Heart right ventricle (tissue), 16 donors: ENCODE data around the gene CYP2A7. TPM values are rescaled to one million over a fixed set of nuclear protein-coding genes. Genes with fewer than 3 reads are reported as not detected.
"Not testable (repeated sequence)": the region's sequence is repeated elsewhere in the genome, so short reads cannot be mapped to it uniquely, and the experiment has no call there.

Experiments used
- ATAC-seq, 8 donors: fragments of 200-7000 bp; cut with Tn5 transposase; one replicate each; pipeline ENCODE4 v1.9.1; 2020; ENCODE audit warnings: mild to moderate bottlenecking in 8 of 8, moderate library complexity in 8 of 8, moderate number of reproducible peaks in 1 of 8
- DNase-seq, 2 donors: peaks; one replicate each; pipeline ENCODE4 v3.0.0-alpha.2; 2020
- H3K27ac ChIP-seq, 10 donors: fragments of 200-600 bp; sonication (generic) in 2 of 10; one replicate each; pipeline versions ENCODE4 v1.5.0 to v1.8.0; 2020 to 2022; ENCODE audit warnings: mild to moderate bottlenecking in 3 of 10
- H3K27me3 ChIP-seq, 7 donors: fragments of 200-600 bp; one replicate each; pipeline ENCODE4 v1.8.0; 2021 to 2022; ENCODE audit warnings: mild to moderate bottlenecking in 2 of 7
- H3K36me3 ChIP-seq, 9 donors: fragments of 200-600 bp; sonication (generic) in 1 of 9; one replicate each; pipeline versions ENCODE4 v1.5.0 to v1.8.0; 2020 to 2022; ENCODE audit warnings: mild to moderate bottlenecking in 2 of 9
- H3K4me1 ChIP-seq, 9 donors: fragments of 200-600 bp; sonication (generic) in 1 of 9; one replicate each; pipeline versions ENCODE4 v1.5.0 to v1.8.0; 2020 to 2022; ENCODE audit warnings: mild to moderate bottlenecking in 4 of 9
- H3K4me3 ChIP-seq, 10 donors: fragments of 200-600 bp; sonication (generic) in 2 of 10; one replicate each; pipeline versions ENCODE4 v1.5.0 to v1.8.0; 2020 to 2022; ENCODE audit warnings: mild to moderate bottlenecking in 7 of 10, moderate library complexity in 2 of 10
- H3K9me3 ChIP-seq, 11 donors: fragments of 200-600 bp in 10 of 11; sonication (generic) in 2 of 11; one replicate each; pipeline versions ENCODE4 v1.5.0 to v1.8.0; 2013 to 2022; ENCODE audit warnings: mild to moderate bottlenecking in 2 of 11, control low read depth in 1 of 11, moderate library complexity in 1 of 11
- CTCF ChIP-seq, 9 donors: fragments of 200-600 bp; sonication (generic) in 2 of 9; IDR thresholded peaks; one replicate each; pipeline versions ENCODE4 v1.5.0 to v1.8.0; 2021 to 2022; ENCODE audit warnings: antibody characterized with exemption in 9 of 9, mild to moderate bottlenecking in 5 of 9, moderate library complexity in 1 of 9
- WGBS, 2 donors: extraction: QIAGEN DNeasy Blood & Tissue Kit; methylation state at CpG; one replicate each; pipeline ENCODE4 v1.1.7; 2013; ENCODE audit warnings: inconsistent platforms in 1 of 2; 5-methylcytosine and 5-hydroxymethylcytosine counted together
- intact Hi-C, 10 donors: fragments of 100-400 bp; cut with DNase I; formaldehyde crosslinking; loops; one replicate each; pipeline versions ENCODE4 v1.11.1 to v1.14.2; 2022
- long read RNA-seq, 3 donors: library from polyadenylated mRNA; unstranded; transcript quantifications; one replicate each; pipeline ENCODE4 v2.0.0, GENCODE V29; 2020 to 2021
- polyA plus RNA-seq, 2 donors: library from polyadenylated mRNA; stranded (reverse); fragments of 200-250 nt; gene quantifications; one replicate each; pipeline ENCODE4 v1.2.3, GENCODE V29; 2013
- total RNA-seq, 10 donors: library from RNA; stranded (reverse); fragmentation: NEBNext Ultra II Directional in 3 of 10; extraction: Animal tissue kit (Norgen Biotek cat#: 25700) in 3 of 10; gene quantifications; one replicate each; pipeline versions ENCODE4 v1.2.1 to v1.2.4, GENCODE V29; 2021 to 2023
- donor health status: Arrhythmogenic right ventricular cardiomyopathy.
- donor health status: ischemic (EF 13 %, LVEDD 7.1; RV severe dilation, severe dysfunction).
- donor health status: healthy with polysubstance abuse.
- donor health status: DM: no; HTN: yes; CAD: no.
- donor health status: DM: no; HTN: no; CAD: no.
- donor health status: ischemic (EF 25% LVEDD 6.9; RV normal size, moderate dysfunction).
- donor health status: ischemic (EF 25% LVEDD 5.7; RV mildly dilated, moderate dysfunction).
- donor health status: healthy.
- donor health status: DM: yes; HTN: yes; CAD: no.
- donor health status: Ischemic cardiomyopathy.
- donor health status: ischemic (EF 35%, LVEDD 5.7; RV mildly dilated, moderate dysfunction).
- donor health status: nonischemic (EF 11% LVEDD 7.7; RV severe dilation, severe dysfunction).
- donor health status: DM: yes; HTN: yes; CAD: no.
- donor health status: PGD.
- donor health status: ischemic (EF 29% LVEDD 5.4; RV normal size, mild dysfunction).
- donor health status: nonischemic (EF 23%, LVEDD 6.1; RV moderate dilation, normal function).

The CYP2A7 gene, protein sequence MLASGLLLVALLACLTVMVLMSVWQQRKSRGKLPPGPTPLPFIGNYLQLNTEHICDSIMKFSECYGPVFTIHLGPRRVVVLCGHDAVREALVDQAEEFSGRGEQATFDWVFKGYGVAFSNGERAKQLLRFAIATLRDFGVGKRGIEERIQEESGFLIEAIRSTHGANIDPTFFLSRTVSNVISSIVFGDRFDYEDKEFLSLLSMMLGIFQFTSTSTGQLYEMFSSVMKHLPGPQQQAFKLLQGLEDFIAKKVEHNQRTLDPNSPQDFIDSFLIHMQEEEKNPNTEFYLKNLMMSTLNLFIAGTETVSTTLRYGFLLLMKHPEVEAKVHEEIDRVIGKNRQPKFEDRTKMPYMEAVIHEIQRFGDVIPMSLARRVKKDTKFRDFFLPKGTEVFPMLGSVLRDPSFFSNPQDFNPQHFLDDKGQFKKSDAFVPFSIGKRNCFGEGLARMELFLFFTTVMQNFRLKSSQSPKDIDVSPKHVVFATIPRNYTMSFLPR
- total RNA-seq (not detected), polyA plus RNA-seq (not detected)
- long read RNA-seq, donor 1 = 0 reads
- long read RNA-seq, donor 2 = 0 reads
- long read RNA-seq, donor 3 = 0 reads

GRCh38 chr19:40882062-40882461, at the start of gene CYP2A7:
TSS of gene CYP2A7 (minus strand) at chr19:40882231. CDS start at chr19:40882210, 21 bp downstream.
- H3K4me1 ChIP-seq, H3K36me3 ChIP-seq, intact Hi-C loops, H3K27ac ChIP-seq, H3K4me3 ChIP-seq, H3K9me3 ChIP-seq, ATAC-seq, DNase-seq: not testable (repeated sequence)
- 82 to 89% methylated on average over 3 of the region's 3 CpGs for WGBS, 2 donors
- H3K27me3 ChIP-seq = peaks cover 0 to 10% (median 4%) of the 10 kb centered on the region in 7 donors

DNA sequence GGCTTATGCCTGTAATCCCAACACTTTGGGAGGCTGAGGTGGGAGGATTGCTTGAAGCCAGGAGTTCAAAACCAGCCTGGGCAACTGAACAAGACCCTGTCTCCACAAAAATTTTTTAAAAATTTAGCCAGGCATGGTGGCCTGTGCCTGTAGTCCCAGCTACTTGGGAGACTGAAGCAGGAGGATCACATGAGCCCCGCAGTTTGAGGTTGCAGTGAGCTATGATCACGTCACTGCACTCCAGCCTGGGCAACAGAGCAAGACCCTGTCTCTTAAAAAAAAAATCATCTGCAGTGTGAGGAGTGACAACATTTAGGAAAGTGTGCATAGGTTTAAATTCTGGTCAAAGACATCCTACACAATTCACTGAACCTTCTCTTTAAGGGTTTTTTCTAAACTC, 48.8 kb upstream of the CYP2A7 start:
- H3K36me3 ChIP-seq, H3K9me3 ChIP-seq, DNase-seq, H3K27ac ChIP-seq, H3K4me1 ChIP-seq, ATAC-seq, H3K4me3 ChIP-seq, intact Hi-C loops: not testable (repeated sequence)
- WGBS, 2 donors = 86 to 98% methylated on average over 2 of the region's 2 CpGs
- H3K27me3 ChIP-seq = peaks cover 0 to 11% (median 6%) of the 10 kb centered on the region in 7 donors

GRCh38 chr19:40929942-40930341, 47.9 kb upstream of the CYP2A7 start:
- peaks cover 0 to 11% (median 6%) of the 10 kb centered on the region in 7 donors for H3K27me3 ChIP-seq
- intact Hi-C loops, H3K27ac ChIP-seq, ATAC-seq, H3K4me1 ChIP-seq, H3K4me3 ChIP-seq, H3K36me3 ChIP-seq, DNase-seq, H3K9me3 ChIP-seq: not testable (repeated sequence)
- WGBS, 2 donors = 70 to 83% methylated on average over 3 of the region's 3 CpGs

DNA sequence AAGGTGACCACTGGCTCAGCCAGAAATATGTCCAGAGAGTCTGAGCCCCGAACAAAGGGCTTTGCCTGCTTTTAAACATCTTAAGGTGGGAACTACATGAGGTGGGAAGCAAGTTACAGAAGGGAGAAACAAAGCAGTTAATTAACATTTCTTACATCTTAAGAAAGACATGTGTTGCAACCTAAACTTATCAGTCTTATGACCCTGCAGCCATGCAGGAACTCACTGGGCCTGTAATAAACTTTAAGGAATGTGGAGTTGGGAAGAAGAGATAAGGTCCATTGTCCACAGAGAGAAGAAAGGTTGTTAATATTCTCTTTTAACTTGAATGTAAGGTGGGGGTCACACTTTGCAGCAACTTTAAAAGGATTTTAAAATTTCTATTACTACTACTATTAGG, 46.8 kb upstream of the CYP2A7 start:
- DNase-seq (no peak), ATAC-seq (no peak)
- no peak overlapping the region for H3K27ac ChIP-seq
- H3K27me3 ChIP-seq = peaks cover 0 to 19% (median 5%) of the 10 kb centered on the region in 7 donors
- WGBS, 2 donors = 52 to 58% methylated on average over 1 of the region's 1 CpG
- H3K36me3 ChIP-seq = no peaks in the 10 kb centered on the region
- no peaks in the 10 kb centered on the region for H3K4me1 ChIP-seq
- no peak overlapping the region for H3K4me3 ChIP-seq
- intact Hi-C loops = no loop called here
- no peak for TF ChIP-seq CTCF (IDR thresholded peaks at IDR 0.05)
- no peaks in the 10 kb centered on the region for H3K9me3 ChIP-seq

GRCh38 chr19:40927567-40927966, 45.5 kb upstream of the CYP2A7 start:
- Histone ChIP-seq H3K36me3 (no peaks in the 10 kb centered on the region), H3K9me3 (no peaks in the 10 kb centered on the region), H3K27me3 (peaks cover 0 to 13% (median 3%) of the 10 kb centered on the region in 7 donors), H3K27ac (no peak overlapping the region), H3K4me1 (no peaks in the 10 kb centered on the region), H3K4me3 (no peak overlapping the region)
- DNase-seq = no peak
- intact Hi-C loops = no loop called here
- no peak for TF ChIP-seq CTCF (IDR thresholded peaks at IDR 0.05)
- no peak for ATAC-seq
- WGBS, 2 donors = 71 to 78% methylated on average over 3 of the region's 3 CpGs

GRCh38 chr19:40926276-40926675, 44.2 kb upstream of the CYP2A7 start:
- intact Hi-C loops, H3K36me3 ChIP-seq, H3K4me1 ChIP-seq, DNase-seq, H3K4me3 ChIP-seq, H3K27ac ChIP-seq, ATAC-seq, H3K9me3 ChIP-seq: not testable (repeated sequence)
- 63 to 80% methylated on average over 1 of the region's 1 CpG for WGBS, 2 donors
- H3K27me3 ChIP-seq = peaks cover 0 to 21% (median 6%) of the 10 kb centered on the region in 7 donors
